T-helper 1 cell treated with Interleukin-12 subunit alpha and Interleukin-12 subunit beta and Interleukin-4 antibody, amounts not matched to agents 30 μg/mL and 1 μg/mL, for 36 hours (primary cell): ENCODE results near the gene NEK5.
"Not testable (repeated sequence)": the region's sequence is repeated elsewhere in the genome, so short reads cannot be mapped to it uniquely, and the experiment has no call there.

Source experiments
- H3K27ac Mint-ChIP-seq: one replicate; pipeline ENCODE4 v1.8.0; 2021; ENCODE audit warnings: mild to moderate bottlenecking, mixed read lengths
- H3K27me3 Mint-ChIP-seq: one replicate; pipeline ENCODE4 v1.8.0; 2021; ENCODE audit warnings: low read depth, mixed read lengths
- H3K36me3 Mint-ChIP-seq: one replicate; pipeline ENCODE4 v1.8.0; 2021; ENCODE audit warnings: low read depth, mixed read lengths
- H3K4me1 Mint-ChIP-seq: one replicate; pipeline ENCODE4 v1.8.0; 2021; ENCODE audit warnings: low read depth, mixed read lengths
- H3K4me3 Mint-ChIP-seq: one replicate; pipeline ENCODE4 v1.8.0; 2021; ENCODE audit warnings: mild to moderate bottlenecking, moderate library complexity, mixed read lengths
- H3K9me3 Mint-ChIP-seq: one replicate; pipeline ENCODE4 v1.8.0; 2021; ENCODE audit warnings: mixed read lengths

Gene NEK5

DNA sequence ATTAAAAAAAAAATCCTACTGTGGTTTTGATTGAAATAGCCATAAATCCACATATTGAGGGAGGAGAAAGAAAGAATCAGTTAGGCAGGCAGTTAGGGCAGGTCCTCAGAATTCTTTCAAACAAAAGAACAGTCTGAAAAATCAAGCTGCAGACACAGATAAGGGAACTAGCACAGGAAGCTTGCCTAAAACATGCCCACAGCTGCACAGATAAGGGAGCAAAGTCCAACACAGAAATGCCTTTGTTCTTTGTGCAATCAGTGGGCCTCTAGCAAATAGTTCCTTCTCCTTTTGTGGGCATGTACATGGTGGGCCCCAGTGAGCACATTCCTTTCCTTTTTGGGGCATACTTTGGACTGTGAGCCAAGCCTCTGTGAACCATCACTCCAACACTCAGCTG lies 61.6 kb downstream of the NEK5 start:
- Mint-ChIP-seq H3K27ac (no peak overlapping the region), H3K9me3 (peaks cover 32% of the 10 kb centered on the region), H3K36me3 (peaks cover 4% of the 10 kb centered on the region), H3K4me1 (peaks cover 14% of the 10 kb centered on the region), H3K4me3 (no peak overlapping the region), H3K27me3 (peaks cover 5% of the 10 kb centered on the region)

DNA sequence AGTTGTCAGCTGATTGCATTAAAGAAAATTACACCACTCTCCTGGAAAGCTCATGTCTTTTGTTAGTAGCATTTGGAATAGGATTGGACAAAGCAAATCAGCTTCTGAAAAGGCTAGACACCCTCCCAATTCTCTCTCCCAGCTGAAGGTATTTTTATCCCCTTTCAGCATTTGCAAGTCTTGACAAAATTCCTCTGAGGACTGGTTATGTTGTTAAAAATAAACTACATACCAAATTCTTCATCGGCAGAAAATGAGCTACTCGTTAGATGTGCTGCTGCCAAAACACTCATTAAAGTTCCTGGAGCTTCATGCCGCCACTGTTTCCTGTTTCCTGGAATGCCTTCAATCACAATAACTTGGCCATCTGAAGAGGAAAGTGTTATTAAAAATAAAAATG lies 67.3 kb downstream of the NEK5 start:
- H3K27me3 Mint-ChIP-seq = no peaks in the 10 kb centered on the region
- H3K36me3 Mint-ChIP-seq = no peaks in the 10 kb centered on the region
- H3K27ac Mint-ChIP-seq = no peak overlapping the region
- H3K4me3 Mint-ChIP-seq = no peak overlapping the region
- no peaks in the 10 kb centered on the region for H3K4me1 Mint-ChIP-seq
- H3K9me3 Mint-ChIP-seq = peaks cover 16% of the 10 kb centered on the region

DNA sequence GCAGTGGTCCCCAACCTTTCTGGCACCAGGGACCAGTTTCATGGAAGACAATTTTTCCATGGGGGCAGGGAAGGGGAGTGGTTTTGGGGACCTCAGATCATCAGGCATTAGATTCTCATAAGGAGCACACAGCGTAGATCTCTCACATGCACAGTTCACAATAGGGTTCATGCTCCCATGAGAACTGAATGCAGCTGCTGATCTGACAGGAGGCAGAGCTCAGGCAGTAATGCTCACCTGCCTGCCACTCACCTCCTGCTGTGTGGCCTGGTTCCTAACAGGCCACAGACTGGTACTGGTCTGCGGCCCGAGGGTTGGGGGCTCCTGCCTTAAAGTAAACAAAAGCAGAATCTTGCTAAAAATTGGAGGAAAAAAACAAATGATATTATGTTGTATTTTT lies 67.8 kb downstream of the NEK5 start:
- not testable (repeated sequence) for H3K27me3 Mint-ChIP-seq, H3K27ac Mint-ChIP-seq, H3K4me3 Mint-ChIP-seq, H3K36me3 Mint-ChIP-seq, H3K4me1 Mint-ChIP-seq
- peaks cover 16% of the 10 kb centered on the region for H3K9me3 Mint-ChIP-seq

DNA sequence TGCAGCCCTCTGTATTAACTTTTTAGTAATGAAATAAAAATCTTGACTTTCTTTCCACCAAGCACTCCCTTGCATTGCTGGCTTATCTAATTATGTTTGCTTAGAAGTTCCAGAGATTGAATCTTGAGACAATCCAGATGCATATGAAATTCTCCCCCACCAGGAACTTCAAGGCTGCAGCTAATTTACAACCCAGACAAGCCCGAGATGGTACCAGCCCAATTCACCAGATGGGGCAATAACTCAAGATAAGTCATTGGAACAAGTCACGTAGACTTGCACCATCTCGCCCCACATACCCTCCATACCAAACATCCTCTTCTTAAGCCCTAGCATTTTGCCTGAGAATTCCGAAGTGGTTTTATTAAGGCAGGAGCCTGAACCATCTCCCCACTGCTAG lies 75.4 kb downstream of the NEK5 start:
- peaks cover 3% of the 10 kb centered on the region for H3K9me3 Mint-ChIP-seq
- no peaks in the 10 kb centered on the region for H3K4me1 Mint-ChIP-seq
- H3K27me3 Mint-ChIP-seq = no peaks in the 10 kb centered on the region
- no peak overlapping the region for H3K4me3 Mint-ChIP-seq
- no peaks in the 10 kb centered on the region for H3K36me3 Mint-ChIP-seq
- H3K27ac Mint-ChIP-seq = no peak overlapping the region

DNA sequence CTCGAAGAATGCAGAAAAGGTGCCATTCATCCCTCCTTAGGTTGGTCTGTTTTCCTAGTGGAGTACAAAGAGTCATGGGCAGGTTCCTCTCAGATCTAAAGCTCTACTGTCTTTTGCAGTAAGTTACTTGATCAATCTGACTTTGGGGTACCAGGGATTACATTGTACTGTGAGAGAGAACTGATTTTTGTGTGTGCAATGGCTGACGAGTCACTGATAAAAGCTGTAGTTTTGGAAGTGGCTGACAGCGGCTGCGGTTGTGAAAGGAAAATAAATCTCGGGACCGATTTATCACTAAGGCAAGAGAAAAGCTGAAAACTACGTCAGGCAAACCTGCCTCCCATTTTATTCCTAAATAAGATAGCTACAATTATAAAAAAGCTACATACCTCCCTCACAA lies 77.5 kb downstream of the NEK5 start:
- Mint-ChIP-seq H3K27ac (no peak overlapping the region), H3K4me3 (no peak overlapping the region), H3K36me3 (no peaks in the 10 kb centered on the region), H3K27me3 (no peaks in the 10 kb centered on the region), H3K4me1 (no peaks in the 10 kb centered on the region), H3K9me3 (peaks cover 3% of the 10 kb centered on the region)

DNA sequence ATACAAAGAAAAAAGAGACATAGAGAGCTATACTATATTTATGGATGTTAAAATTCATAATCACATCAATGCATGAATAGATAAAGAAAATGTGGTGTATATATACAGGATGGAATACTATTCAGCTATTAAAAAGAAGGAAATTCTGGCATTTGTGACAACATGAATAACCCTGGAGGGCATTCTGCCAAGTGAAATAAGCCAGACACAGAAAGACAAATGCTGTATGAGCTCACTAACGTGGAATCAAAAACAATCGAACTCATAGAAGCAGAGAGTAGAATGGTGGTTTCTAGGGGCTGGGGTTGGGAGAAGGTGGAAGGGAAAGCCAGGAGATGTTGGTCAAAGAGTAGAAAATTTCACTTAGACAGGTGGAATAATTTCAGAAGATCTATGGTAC lies 80.4 kb downstream of the NEK5 start:
- no peaks in the 10 kb centered on the region for H3K9me3 Mint-ChIP-seq
- no peak overlapping the region for H3K27ac Mint-ChIP-seq
- H3K4me1 Mint-ChIP-seq = no peaks in the 10 kb centered on the region
- H3K27me3 Mint-ChIP-seq = no peaks in the 10 kb centered on the region
- no peaks in the 10 kb centered on the region for H3K36me3 Mint-ChIP-seq
- no peak overlapping the region for H3K4me3 Mint-ChIP-seq

DNA sequence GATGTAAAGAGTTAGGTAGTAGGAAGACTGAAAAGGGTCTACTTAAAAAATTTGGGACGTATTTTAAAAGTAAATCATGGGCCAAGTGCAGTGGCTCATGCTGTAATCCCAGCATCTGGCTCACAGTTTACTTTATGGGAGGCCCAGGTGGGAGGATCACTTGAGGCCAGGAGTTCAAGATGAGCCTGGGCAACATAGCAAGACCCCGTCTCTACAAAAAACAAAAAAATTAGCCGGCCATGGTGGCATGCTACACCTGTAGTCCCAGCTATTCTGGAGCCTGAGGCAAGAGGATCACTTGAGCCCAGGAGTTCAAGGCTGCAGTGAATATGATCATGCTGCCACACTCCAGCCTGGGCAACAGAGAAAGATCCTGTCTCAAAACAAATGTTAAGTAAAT lies 81.4 kb downstream of the NEK5 start:
- no peaks in the 10 kb centered on the region for H3K27me3 Mint-ChIP-seq
- no peaks in the 10 kb centered on the region for H3K4me1 Mint-ChIP-seq
- no peaks in the 10 kb centered on the region for H3K9me3 Mint-ChIP-seq
- no peaks in the 10 kb centered on the region for H3K36me3 Mint-ChIP-seq
- no peak overlapping the region for H3K4me3 Mint-ChIP-seq
- no peak overlapping the region for H3K27ac Mint-ChIP-seq

DNA sequence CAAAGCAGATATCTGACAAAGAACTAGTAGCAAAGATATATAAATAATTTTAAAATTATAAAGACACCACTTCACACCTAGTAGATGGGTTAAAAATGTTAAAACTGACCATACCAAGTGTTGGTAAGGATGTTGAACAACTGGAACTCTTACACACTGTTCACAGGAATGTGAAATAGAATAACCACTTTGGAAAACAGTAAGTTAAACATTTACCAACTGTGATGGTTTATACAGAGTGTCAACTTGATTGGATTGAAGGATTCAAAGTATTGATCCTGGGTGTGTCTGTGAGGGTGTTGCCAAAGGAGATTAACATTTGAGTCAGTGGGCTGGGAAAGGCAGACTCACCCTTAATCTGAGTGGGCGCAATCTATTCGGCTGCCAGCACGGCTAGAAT lies 85.2 kb downstream of the NEK5 start:
- Mint-ChIP-seq H3K4me3 (no peak overlapping the region), H3K27me3 (peaks cover 3% of the 10 kb centered on the region), H3K9me3 (peaks cover 3% of the 10 kb centered on the region), H3K36me3 (no peaks in the 10 kb centered on the region), H3K27ac (no peak overlapping the region), H3K4me1 (no peaks in the 10 kb centered on the region)

DNA sequence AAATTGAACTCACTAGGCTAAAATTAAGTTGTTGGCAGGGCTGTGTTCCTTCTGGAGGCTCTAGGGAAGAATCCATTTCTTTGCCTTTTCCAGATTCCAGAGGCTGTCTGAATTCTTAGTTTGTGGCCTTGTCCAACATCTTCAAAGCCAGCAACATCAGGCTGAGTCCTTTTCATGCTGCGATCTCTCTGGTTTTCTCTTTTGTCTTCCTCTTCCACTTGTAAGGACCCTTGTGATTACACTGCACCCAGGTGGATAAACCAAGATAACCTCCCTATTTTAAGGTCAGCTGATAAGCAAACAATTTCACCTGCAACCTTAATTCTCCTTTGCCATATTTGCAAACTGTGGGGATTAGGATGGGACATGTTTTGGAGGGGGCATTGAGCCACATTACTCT lies 92.8 kb downstream of the NEK5 start:
- Mint-ChIP-seq H3K4me3 (no peak overlapping the region), H3K4me1 (no peaks in the 10 kb centered on the region), H3K36me3 (no peaks in the 10 kb centered on the region), H3K27me3 (peaks cover 3% of the 10 kb centered on the region), H3K27ac (no peak overlapping the region), H3K9me3 (peaks cover 3% of the 10 kb centered on the region)

DNA sequence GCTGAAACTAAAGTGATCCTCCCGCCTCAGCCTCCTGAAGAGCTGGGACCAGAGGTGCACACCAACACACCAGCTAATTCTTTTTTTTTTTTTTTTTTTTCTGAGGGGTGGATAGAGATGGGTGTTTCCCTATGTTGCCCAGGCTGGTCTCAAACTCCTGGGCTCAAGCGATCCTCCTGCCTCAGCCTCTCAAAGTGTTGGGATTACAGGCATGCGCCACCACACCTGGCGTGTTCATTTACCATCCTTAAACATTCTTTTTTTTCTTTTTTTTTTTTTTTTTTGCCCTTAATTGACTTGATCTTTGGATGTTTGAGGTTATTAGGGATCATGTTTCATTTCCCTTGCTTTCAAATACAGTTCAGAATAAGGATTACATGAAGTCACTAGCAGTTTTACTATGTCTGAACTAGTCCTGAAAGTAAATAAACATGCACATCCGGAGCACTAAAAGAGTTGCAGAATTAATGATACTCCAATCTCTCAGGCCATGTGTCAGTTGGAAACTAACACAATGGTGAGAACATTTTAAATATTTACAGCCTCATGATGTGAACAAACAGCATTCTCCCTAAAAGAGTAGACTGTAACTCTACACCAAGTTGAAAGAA lies 94.2 kb downstream of the NEK5 start:
- Mint-ChIP-seq H3K9me3 (no peaks in the 10 kb centered on the region), H3K4me1 (peaks cover 7% of the 10 kb centered on the region), H3K36me3 (peaks cover 11% of the 10 kb centered on the region), H3K4me3 (no peak overlapping the region), H3K27me3 (no peaks in the 10 kb centered on the region), H3K27ac (no peak overlapping the region)

DNA sequence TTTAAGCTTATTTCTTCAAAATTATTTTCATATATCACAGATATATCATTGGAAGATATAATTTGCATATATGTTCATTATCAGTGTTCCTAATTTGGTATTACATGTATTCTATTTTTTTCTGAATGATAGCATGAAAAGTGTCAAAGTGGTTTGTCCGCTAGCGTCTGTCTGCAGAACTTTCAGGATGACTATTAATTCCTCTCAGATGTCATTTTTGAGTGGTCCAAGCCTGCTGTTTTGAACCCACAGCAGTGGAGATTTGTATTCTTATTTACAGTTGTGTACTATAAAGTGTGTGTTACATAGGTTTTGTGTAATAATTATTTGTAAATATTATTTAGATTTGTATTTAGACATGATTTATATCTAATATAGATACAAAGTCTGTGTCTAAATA lies 95.8 kb downstream of the NEK5 start:
- H3K4me1 Mint-ChIP-seq = peaks cover 7% of the 10 kb centered on the region
- peaks cover 24% of the 10 kb centered on the region for H3K36me3 Mint-ChIP-seq
- no peaks in the 10 kb centered on the region for H3K27me3 Mint-ChIP-seq
- no peak overlapping the region for H3K4me3 Mint-ChIP-seq
- no peak overlapping the region for H3K27ac Mint-ChIP-seq
- H3K9me3 Mint-ChIP-seq = no peaks in the 10 kb centered on the region

DNA sequence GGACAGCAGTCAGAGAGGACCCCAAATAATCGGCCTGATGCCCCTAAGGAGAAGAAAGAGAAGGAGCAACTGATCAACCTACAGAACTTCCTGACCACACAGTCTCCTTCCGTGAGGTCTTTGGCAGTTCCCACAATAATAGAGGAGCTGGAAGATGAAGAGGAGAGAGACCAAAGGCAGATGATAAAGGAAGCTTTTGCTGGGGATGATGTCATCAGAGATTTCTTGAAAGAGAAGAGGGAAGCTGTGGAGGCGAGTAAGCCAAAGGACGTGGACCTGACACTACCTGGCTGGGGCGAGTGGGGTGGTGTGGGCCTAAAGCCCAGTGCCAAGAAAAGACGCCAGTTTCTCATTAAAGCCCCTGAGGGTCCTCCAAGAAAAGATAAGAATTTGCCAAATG lies 98.5 kb downstream of the NEK5 start:
- H3K4me3 Mint-ChIP-seq, H3K27ac Mint-ChIP-seq, H3K27me3 Mint-ChIP-seq, H3K9me3 Mint-ChIP-seq: not testable (repeated sequence)
- Mint-ChIP-seq H3K36me3 (peaks cover 44% of the 10 kb centered on the region), H3K4me1 (peaks cover 16% of the 10 kb centered on the region)

DNA sequence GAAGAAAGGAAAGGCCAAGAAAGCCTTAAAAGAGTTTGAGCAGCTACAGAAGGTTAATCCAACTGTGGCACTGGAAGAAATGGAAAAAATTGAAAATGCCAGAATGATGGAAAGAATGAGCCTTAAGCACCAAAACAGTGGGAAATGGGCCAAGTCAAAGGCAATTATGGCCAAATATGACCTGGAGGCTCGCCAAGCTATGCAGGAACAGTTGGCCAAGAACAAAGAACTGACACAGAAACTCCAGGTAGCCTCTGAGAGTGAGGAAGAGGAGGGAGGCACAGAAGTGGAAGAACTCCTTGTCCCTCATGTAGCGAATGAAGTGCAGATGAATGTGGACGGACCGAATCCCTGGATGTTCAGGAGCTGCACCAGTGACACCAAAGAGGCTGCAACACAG lies 99.3 kb downstream of the NEK5 start:
- H3K27ac Mint-ChIP-seq = no peak overlapping the region
- H3K4me1 Mint-ChIP-seq = peaks cover 16% of the 10 kb centered on the region
- H3K27me3 Mint-ChIP-seq = no peaks in the 10 kb centered on the region
- H3K4me3 Mint-ChIP-seq = no peak overlapping the region
- H3K36me3 Mint-ChIP-seq = peaks cover 52% of the 10 kb centered on the region
- H3K9me3 Mint-ChIP-seq = peaks cover 4% of the 10 kb centered on the region

DNA sequence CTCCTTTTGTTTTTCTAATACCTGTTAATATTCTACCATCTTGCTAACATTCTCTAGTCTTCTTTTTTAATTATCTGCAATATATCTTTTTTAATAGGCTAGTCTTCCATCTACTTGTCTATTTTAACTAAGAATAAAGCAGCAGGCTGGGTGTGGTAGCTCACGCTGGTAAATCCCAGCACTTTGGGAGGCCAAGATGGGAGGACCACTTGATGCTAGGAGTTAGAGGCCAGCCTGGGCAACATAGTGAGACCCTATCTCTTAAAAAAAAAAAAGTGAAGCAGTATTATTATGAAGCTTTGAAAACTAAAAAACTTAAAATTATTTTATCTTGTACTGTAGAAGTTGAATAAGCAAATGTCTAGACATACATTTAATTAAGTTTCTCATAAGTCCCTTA lies 101.0 kb downstream of the NEK5 start:
- Mint-ChIP-seq H3K4me1 (peaks cover 16% of the 10 kb centered on the region), H3K27me3 (no peaks in the 10 kb centered on the region), H3K27ac (no peak overlapping the region), H3K4me3 (no peak overlapping the region), H3K36me3 (peaks cover 61% of the 10 kb centered on the region), H3K9me3 (peaks cover 4% of the 10 kb centered on the region)

DNA sequence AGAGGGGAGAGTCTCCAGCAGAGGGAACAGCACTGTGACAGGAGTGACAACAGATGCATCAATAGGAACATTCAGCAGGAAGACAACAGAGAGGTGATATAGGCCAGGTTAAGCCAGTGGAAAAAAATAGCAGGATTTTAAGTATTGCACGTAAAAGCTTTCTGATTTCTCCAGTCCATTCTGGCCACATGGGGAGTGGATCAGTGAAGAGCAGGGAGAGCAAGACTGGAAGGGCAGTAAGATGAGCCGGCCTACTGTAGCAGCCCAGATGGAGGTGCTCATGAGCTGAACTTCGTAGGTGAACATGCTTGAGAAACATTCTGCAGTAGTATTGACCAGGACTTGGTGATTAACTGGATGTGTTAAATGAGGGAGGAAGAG lies 102.6 kb downstream of the NEK5 start:
- H3K36me3 Mint-ChIP-seq = peaks cover 64% of the 10 kb centered on the region
- H3K4me3 Mint-ChIP-seq = no peak overlapping the region
- no peak overlapping the region for H3K27ac Mint-ChIP-seq
- peaks cover 16% of the 10 kb centered on the region for H3K4me1 Mint-ChIP-seq
- H3K27me3 Mint-ChIP-seq = no peaks in the 10 kb centered on the region
- peaks cover 4% of the 10 kb centered on the region for H3K9me3 Mint-ChIP-seq
